GM19467 (cell line): Measurements from ENCODE around the gene MC1R.
"Not testable (repeated sequence)": the region's sequence is repeated elsewhere in the genome, so short reads cannot be mapped to it uniquely, and the experiment has no call there.

Experiments used
- ATAC-seq: cut with Tn5 transposase; IDR thresholded peaks from one replicate; pipeline ENCODE4 v1.9.1; 2021; ENCODE audit warnings: mild to moderate bottlenecking, moderate library complexity; ENCODE audit not compliant: unreplicated experiment

Gene MC1R

DNA sequence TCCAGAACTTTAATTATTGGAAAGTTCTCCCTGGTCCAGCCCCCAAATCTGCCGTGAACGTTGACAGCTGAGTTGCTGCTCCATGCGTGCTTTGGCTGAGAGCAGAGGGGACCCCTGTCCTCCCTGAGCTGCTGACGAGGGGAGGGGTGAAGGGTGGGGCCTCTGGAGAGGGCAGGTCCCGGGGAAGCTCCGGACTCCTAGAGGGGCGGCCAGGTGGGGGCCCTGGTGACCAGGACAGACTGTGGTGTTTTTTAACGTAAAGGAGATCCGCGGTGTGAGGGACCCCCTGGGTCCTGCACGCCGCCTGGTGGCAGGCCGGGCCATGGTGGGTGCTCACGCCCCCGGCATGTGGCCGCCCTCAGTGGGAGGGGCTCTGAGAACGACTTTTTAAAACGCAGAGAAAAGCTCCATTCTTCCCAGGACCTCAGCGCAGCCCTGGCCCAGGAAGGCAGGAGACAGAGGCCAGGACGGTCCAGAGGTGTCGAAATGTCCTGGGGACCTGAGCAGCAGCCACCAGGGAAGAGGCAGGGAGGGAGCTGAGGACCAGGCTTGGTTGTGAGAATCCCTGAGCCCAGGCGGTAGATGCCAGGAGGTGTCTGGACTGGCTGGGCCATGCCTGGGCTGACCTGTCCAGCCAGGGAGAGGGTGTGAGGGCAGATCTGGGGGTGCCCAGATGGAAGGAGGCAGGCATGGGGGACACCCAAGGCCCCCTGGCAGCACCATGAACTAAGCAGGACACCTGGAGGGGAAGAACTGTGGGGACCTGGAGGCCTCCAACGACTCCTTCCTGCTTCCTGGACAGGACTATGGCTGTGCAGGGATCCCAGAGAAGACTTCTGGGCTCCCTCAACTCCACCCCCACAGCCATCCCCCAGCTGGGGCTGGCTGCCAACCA lies at the start of gene MC1R:
TSS of gene MC1R (plus strand) at position 410 of the 895 bp plus-strand sequence. CDS start at position 807, 397 bp downstream.
- ATAC-seq = peak; percentile 20

DNA sequence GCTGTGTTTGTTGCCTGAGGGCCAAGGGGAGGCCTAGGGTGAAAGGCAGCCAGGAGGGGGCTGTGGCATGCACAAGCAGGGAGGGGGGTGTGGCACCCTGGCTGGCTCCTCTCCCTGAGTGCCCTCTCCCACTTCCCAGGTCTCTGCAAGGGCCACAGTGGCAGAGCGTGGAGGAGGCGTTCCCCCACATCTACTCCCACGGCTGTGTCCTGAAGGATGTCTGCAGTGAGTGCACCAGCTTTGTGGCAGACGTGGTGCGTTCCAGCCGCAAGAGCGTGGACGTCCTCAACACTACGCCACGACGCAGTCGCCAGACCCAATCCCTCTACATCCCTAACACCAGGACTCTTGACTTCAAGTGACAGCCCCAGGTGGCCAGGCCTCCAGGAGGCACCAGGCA lies 48.8 kb upstream of the MC1R start:
- ATAC-seq = no peak

DNA sequence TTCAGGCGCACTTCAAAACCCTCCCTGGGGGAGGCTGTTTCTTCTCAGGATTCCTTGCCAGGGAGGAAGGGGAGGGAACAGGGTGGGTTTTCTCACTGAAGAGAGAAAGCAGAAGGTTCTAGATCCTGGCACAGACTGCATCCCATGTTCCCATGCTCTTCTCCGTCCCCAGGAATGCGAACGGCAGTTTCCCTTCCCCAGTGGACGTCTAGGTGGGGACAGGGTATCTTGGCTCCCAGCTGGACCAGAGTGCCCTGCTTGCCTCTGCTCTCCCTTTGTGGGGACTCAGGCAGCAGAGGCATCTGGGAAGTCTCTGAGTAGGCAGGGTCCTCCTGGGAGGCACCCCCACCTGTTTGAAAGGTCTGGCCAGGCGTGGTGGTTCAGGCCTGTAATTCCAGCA lies 48.2 kb upstream of the MC1R start:
- ATAC-seq = no peak

DNA sequence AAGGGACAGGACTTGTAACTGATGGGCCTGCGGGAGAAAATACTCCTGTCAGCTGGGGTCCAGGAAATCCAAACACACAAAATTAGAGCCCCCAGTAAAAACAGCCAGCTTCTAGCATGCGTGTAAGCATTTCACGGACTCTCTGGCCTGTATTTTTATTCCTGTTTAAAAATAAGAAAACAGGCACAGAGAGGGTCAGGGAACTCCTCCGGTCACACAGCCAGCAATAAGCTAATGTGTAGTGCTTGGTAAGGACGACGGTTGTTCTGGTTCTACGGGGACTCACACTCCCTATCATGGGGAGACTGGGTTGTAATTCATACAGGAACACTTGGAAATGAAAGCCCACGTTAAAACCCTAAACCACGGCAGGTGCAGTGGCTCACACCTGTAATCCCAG lies 46.8 kb upstream of the MC1R start:
- ATAC-seq = no peak

DNA sequence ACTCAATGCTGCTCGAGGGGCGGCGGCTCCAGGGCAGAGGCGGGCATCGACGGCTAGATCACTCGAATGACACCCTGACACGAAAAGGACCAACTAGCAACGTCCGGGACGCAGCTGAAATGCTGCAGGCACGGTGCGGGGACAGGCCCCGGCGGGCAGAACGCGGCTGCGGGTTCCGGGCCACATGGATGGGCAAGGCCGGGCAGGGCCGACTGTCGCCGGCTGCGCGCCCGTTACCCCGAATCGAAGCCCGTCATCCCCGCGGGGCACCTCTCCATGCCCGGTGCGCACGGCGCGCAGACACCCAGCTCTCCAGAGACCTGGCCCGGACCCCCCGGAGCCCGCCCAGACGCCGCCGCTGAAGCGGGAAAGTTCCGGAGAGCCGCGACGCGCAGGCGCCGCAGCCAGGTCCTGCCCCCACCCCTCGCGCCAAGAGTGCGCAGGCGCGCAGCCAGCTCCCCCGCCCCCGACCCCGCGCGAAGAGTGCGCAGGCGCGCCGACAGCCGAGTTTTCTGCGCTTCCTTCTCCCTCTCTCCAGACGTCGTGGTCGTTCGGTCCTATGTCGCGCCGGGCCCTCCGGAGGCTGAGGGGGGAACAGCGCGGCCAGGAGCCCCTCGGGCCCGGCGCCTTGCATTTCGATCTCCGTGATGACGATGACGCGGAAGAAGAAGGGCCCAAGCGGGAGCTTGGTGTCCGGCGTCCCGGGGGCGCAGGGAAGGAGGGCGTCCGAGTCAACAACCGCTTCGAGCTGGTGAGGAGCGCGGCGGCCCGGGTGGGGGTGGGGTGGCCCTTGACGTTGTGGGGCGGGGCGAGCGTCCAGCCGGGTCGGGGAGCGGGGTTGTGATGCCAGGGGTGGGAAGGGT lies 45.3 kb upstream of the MC1R start, which contains the start of gene TCF25:
TSS of gene TCF25 (plus strand) at position 484 of the 863 bp plus-strand sequence. CDS start at position 560, 76 bp downstream.
- peak; percentile 29 for ATAC-seq

DNA sequence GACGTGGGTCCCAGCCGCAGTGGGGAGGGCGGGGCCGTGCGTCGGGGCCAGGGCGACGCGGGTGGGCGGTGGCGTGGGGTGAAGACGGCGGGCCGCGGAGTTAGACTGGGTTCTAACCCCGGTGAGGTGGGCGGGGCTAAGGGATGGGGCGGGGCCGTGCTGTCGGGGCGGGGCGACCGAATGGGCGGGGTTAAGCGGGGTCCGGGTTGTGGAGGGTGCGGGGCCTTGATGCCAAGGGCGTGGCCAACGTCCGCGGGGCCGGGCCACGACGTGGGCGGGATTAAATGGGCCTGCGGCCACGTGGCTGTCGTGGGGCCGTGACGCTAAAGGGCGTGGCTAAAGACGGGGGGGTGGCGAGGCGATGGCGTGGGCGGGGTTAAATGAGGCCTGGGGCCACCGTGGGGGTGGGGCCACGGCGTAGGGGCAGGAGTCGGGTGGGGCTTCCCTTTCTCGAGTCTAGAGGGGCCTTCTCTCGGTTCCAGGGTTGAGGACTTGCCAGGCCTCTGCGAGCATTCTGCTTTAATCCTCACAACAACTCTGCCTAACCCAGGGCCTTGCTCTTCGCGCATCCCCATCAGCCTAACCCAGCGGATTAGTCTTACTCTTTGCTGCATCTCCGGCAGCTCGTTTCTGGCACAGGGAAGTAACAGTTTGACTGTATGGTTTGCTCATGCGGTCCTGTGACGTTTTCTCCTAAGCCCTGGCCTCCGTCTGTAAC lies 44.5 kb upstream of the MC1R start:
- peak; percentile 57 for ATAC-seq

DNA sequence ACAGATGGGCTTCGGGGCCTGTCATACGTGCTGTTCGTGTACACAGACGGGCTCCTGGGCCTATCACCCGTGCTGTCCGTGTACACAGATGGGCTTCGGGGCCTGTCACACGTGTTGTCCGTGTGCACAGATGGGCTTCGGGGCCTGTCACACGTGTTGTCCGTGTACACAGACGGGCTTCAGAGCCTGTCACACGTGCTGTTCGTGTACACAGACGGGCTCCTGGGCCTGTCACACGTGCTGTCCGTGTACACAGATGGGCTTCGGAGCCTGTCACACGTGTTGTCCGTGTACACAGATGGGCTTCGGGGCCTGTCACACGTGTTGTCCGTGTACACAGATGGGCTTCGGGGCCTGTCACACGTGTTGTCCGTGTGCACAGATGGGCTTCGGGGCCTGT lies 39.5 kb upstream of the MC1R start:
- ATAC-seq = not testable (repeated sequence)

DNA sequence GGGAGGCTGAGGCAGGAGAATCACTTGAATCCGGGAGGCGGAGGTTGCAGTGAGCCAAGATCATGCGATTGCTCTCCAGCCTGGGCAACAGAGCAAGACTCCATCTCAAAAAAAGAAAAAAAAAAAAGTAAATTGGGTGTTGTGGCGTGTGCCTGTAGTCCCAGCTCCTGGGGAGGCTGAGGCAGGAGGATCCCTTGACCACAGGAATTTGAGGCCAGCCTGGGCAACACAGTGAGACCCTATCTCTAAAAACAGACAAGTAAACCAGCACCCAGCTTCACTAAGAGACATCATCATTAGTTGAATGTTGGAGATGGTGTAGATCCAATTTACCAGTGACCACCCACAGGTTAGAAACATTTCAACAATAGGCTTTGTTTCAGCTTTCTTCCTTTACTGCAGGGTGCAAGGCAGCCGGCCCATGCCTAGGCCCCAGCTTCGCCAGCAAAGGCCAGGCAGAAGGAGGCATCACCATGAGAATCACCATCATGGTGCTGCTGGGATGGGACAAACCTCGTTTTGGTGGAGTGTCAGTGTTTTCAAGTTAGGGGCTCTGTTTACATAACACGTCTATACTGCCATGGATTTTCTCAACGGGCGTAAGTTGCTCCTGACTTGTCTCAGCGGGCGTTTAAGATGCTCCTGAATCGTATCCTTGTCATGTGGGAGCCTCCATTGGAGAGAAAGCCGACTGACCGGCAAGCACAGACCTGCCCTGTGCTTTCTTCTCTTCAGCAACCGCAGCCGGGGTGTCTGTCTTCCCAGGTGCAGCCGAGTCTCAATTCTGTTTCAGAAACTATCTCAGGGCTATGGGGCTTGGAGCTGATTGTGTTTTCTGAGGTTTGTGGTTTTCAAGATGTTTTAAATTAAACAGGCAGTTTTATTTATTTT lies 37.9 kb upstream of the MC1R start:
- no peak for ATAC-seq

DNA sequence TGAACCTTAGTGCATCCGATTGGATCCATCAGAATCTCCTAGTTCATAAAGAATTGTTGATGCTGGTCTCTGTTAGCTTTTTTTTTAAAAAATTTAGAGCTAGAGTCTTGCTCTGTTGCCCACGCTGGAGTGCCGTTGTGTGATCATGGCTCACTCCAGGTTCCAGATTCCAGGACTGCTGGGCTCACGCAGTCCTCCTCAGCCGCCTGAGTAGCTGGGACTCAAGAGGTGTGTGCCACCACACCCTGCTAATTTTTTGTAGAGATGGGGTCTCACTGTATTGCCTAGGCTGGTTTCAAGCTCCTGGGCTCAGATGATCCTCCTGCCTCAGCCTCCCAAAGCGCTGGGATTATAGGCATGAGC lies 37.3 kb upstream of the MC1R start:
- no peak for ATAC-seq

DNA sequence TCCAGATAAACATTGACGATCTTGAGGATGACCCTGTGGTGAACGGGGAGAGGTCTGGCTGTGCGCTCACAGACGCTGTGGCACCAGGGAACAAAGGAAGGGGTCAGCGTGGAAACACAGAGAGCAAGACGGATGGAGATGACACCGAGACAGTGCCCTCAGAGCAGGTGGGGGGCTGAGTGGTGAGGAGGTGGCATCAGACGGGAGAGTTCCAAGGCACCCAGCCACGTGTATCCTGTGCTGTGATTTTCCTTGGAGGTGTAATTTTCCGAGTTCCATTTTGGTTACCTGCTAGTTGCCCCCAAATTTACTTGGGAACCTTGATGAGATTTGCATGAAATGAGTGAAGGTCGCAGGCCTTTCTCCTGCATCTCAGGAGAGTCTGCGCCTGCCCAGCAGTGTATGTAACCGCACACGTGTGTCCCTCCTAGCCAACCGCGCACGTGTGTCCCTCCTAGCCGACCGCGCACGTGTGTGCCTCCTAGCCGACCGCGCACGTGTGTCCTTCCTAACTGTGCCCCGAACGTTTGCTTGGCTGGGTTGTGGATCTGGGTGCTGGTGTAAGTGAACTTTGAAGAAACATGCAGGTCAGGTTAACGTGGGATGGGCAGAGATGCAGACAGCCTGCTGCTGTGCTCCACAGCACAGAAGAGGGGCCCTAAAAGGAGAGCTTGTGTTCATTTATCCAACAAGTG lies 35.2 kb upstream of the MC1R start:
- no peak for ATAC-seq

DNA sequence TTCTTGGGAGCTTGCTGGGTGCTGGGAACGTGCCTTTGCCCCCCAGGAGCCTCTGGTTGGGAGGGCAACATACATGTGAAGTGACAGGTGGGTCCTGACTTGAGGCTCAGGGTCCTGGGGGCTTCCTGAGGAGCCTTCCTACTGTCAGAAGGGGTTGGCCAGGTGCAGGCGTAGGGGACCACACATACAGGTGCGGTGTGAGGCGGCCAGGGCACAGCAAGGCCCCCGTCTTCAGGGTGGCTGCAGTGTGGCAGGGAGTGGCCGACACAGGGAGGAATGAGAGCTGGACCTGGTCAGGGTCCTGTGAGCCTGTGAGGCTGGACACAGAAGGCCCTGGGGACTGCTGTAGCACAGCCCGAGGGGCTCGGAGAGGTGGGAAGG lies 34.6 kb upstream of the MC1R start:
- ATAC-seq = no peak

DNA sequence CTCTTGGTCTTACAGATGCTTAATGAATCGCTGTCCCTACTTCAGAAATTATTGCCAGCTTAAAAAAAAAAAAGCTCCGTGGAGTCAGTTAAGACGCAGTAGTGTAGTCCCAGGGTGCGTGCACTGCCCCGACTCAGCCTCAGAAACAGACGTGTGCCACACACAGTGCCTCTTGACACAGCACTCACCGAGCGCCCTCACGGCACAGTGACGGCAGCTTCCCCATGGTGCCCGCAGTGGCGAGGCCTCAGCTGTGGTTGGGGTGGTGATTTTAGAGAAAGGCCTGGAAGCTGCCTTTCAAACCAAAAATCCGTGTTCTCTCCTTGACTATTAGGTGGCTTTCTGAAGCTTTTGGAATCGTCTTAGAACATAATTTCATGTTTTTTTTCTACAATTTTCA lies 31.4 kb upstream of the MC1R start:
- ATAC-seq = no peak

DNA sequence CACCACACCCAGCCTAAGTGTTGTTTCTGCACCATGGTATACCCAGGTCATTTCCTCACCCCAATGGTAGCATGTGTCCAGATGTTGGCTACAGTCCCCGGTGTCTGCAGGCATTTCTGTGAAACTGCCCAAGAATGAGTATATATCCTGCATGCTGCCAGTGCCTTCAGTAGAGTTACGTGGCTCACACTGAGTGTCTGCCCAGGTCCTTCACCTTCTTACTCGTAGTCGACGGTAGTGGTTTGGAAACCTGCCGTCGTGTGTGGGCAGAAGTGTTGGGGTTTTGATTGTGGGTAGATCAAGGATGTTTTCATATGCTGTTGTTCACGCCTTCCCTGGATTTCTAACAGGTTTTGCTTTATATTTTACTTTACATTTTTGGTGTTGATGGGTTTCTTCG lies 28.5 kb upstream of the MC1R start:
- no peak for ATAC-seq

DNA sequence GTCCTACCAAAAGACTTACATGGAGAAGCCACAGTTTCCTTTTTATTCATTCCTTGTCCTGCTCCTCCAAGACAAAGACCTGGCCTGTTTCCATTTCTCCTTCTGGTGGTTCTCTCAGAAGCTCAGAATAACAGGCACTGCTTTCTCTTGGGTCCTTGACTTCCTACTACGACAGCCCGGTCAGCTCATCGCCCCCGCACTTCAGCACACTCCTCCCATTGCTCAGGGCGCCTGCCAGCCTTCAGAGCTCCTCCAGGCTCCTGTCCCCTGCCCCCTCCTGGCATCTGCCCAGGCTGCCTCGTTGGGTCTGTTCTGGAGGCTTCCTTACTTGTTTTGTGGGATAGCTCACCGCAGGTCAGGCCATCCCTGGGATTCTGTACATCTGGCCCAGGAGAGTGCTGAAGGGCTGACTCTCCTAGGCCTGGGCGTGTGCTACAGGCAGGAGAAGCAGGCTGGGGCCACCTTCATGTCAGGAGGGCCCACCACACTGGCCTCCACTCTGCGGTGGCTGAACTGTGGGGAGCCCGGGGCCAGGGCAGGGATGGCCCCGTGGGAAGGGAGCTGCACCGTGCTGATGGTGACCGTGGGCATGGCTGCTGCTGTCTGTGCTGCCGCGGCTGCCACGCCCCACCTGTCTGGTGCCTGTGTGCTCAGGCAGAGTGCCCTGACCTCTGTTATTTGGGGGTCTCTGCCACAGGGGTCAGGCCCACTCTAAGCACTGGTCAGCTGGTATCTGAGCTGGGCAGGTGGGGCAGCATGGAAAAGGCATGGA lies 27.6 kb upstream of the MC1R start:
- no peak for ATAC-seq

DNA sequence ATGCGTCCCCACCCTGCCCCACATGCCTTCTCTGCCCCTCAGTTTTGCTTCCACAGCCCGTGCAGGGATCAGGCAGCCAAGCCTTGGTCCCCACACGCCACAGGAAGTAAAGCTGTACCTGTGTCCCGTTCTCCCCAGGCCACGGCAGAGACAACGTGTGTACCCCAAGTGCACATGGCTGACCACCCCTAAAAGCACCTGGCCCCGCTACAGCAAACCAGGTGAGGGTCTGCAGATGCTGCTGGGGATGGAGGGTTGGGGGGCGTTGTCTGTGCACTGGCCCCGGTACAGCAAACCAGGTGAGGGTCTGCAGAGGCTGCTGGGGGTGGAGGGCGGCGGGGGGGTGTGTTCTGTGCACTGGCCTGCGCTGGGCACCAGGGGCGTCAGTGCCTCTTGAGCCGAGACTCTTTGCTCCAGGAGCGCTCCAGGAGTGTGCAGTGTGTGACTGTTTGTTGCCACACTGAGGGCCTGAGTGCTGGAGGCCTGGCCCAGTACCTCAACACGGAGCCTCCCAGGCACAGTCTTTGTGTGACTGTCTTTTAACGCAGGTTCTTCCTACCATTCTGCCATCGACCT lies 26.5 kb upstream of the MC1R start:
- ATAC-seq = no peak

DNA sequence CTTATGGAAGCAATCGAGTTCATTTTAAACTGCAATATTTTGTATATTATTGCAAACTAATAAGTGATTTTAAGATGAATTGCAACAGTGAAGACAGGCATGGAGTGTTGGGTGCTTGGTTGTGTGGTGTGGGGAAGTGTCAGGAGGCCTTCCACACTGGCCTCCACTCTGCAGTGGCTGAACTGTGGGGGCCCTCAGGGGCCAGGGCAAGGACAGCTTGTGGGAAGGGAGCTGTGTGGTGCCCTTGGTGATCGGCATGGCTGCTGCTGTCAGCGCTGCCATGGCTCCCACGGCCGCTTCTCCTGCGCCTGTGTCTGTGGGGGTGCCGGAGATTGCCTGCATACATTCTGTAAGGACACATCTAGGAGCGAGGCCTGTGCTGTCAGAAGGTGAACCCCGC lies 26.0 kb upstream of the MC1R start:
- no peak for ATAC-seq

DNA sequence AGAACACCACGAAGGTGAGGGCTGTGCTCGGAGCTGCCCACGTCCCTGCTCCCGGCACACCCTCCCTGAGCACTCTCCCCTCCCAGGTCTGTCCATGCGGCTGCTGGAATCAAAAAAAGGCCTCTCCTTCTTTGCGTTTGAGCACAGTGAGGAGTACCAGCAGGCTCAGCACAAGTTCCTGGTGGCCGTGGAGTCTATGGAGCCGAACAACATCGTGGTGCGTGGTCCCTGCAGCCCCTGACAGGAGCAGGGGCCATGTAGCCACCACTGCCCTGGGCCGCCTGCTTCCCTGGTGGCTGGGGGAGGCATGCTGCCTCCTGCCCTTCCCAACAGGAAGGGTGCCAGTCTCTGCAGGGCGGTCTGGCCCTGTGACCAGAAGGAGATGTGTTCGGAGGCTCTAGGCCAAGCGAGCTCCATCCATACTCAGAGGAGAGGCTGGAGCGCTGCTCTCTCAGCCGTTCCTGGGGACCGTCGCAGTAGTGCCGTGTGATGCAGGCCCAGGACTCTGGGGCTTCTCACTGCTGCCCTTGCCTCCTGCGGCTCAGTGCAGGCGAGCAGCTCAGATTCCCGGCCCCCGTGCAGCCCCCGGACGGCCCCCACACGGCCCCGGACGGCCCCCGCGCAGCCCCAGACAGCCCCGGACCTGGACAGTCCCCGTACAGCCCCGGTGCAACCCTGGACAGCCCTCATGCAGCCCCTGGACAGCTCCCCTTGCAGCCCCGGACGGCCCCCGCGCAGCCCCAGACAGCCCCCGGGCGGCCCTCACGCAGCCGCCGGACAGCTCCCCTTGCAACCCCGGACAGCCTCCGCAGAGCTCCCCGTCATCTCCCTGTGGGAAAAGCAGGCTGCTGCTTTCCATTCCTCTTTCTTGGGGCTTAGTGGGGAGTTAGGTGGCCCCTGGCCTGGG lies 24.8 kb upstream of the MC1R start:
- ATAC-seq = no peak
